H1 (cell line): Measurements from ENCODE around the gene ZC3HAV1. TPM values are rescaled to one million over a fixed set of nuclear protein-coding genes. Genes with fewer than 3 reads are reported as not detected.

Experiments
- ASH2L ChIP-seq: fragments of 200-600, 300-600 bp; sonication (generic); IDR thresholded peaks from one replicate; pipeline ENCODE4 v1.7.1; 2017; ENCODE audit warnings: low read length
- ATF2 ChIP-seq: IDR thresholded peaks from 2 replicates; pipeline ENCODE4 v1.6.1; 2012; ENCODE audit warnings: low read length, inconsistent platforms
- CBX8 ChIP-seq: fragments of 300-800, 300-1000 bp; sonication (generic); IDR thresholded peaks from 2 replicates; pipeline ENCODE4 v1.7.1; 2016; ENCODE audit warnings: low read depth, low read length, borderline replicate concordance
- CREB1 ChIP-seq: IDR thresholded peaks from 2 replicates; pipeline ENCODE4 v1.6.1; 2012; ENCODE audit warnings: inconsistent platforms
- E2F6 ChIP-seq: IDR thresholded peaks from 2 replicates; pipeline ENCODE4 v1.6.1; 2012; ENCODE audit warnings: inconsistent platforms
- FOSL1 ChIP-seq: IDR thresholded peaks from 2 replicates; pipeline ENCODE4 v1.6.1; 2011; ENCODE audit warnings: mild to moderate bottlenecking, low read depth, low read length, moderate library complexity; ENCODE audit not compliant: insufficient read depth
- KDM1A ChIP-seq: fragments of 200-600, 300-600 bp; sonication (generic); IDR thresholded peaks from 2 replicates; pipeline ENCODE4 v1.7.1; 2016; ENCODE audit warnings: mild to moderate bottlenecking, low read length, borderline replicate concordance
- KDM4A ChIP-seq: IDR thresholded peaks from one replicate; pipeline ENCODE4 v1.7.1; 2012; ENCODE audit warnings: low read depth, mild to moderate bottlenecking, moderate library complexity, low read length, inconsistent platforms; ENCODE audit not compliant: severe bottlenecking
- NANOG ChIP-seq: IDR thresholded peaks from 2 replicates; pipeline ENCODE4 v1.6.1; 2011; ENCODE audit warnings: low read length, low read depth, mild to moderate bottlenecking, inconsistent platforms; ENCODE audit not compliant: insufficient read depth, poor library complexity, severe bottlenecking
- NRF1 ChIP-seq: IDR thresholded peaks from 2 replicates; pipeline ENCODE4 v1.6.1; 2011; ENCODE audit warnings: mild to moderate bottlenecking, low read depth, low read length, improper control_type of control experiment
- PHF8 ChIP-seq: fragments of 200-600 bp; sonication (generic); conservative IDR thresholded peaks from 2 replicates; pipeline ENCODE4 v1.7.1; 2012; ENCODE audit warnings: low read depth, mild to moderate bottlenecking, inconsistent platforms, low read length, moderate library complexity
- POLR2AphosphoS5 ChIP-seq: IDR thresholded peaks from 2 replicates; pipeline ENCODE4 v1.6.1; 2011; ENCODE audit warnings: low read depth, low read length
- POU5F1 ChIP-seq: IDR thresholded peaks from 2 replicates; pipeline ENCODE4 v1.6.1; 2011; ENCODE audit warnings: low read depth, mild to moderate bottlenecking, low read length, moderate library complexity
- SP1 ChIP-seq: IDR thresholded peaks from 2 replicates; pipeline ENCODE4 v1.6.1; 2011; ENCODE audit warnings: low read depth, low read length
- TBP ChIP-seq: IDR thresholded peaks from 2 replicates; pipeline ENCODE4 v1.6.1; 2011; ENCODE audit warnings: low read depth, low read length, improper control_type of control experiment
- TEAD4 ChIP-seq: IDR thresholded peaks from 2 replicates; pipeline ENCODE4 v1.6.1; 2012; ENCODE audit warnings: low read depth, low read length, inconsistent platforms, mixed read lengths
- polyA plus RNA-seq, 7 experiments: library from polyadenylated mRNA; depleted of rRNA in 3 of 7; stranded (reverse) in 5 of 7; unstranded in 2 of 7; fragments of >200 nt in 5 of 7; fragments of 200-250 nt in 2 of 7; gene quantifications; 1 replicate in 5 of 7; 2 replicates in 1 of 7; 4 replicates in 1 of 7; pipeline versions ENCODE4 v1.2.1 to v1.2.3, GENCODE V29; 2011 to 2013; ENCODE audit warnings: missing spikeins in 2 of 7, mixed read lengths in 2 of 7
- total RNA-seq: library from RNA; stranded (reverse); fragmentation: NEBNext Ultra II Directional; extraction: Animal tissue kit (Norgen Biotek cat#: 25700); gene quantifications from 2 replicates; pipeline ENCODE4 v1.2.1, GENCODE V29; 2021

ZC3HAV1 gene
- total and polyA plus RNA-seq, 2 of the 8 experiments (the other 6 are each of a cell fraction or from before 2014, with no cell fraction given) = 22.5 to 43.4 TPM

GRCh38 chr7:139109188-139109982, at the start of gene ZC3HAV1 (continued):
- TF ChIP-seq E2F6 (peak; percentile 61), KDM4A (peak; percentile 38), NRF1 (peak; percentile 10; the same call in 1 of the 2 replicates), FOSL1 (no peak), NANOG (no peak), POU5F1 (no peak), TEAD4 (no peak), ASH2L (peak; percentile 91), CBX8 (no peak), CREB1 (peak; percentile 26; the same call in 1 of the 2 replicates), TBP (peak; percentile 66), PHF8 (peak; percentile 48), ATF2 (0 out of 2 replicates have a peak, but pooled peaks have one; percentile 36), POLR2AphosphoS5 (0 out of 2 replicates have a peak, but pooled peaks have one; percentile 35), KDM1A (no peak; the same call in 1 of the 2 replicates), SP1 (no peak)
- TF ChIP-seq, all 59 proteins: peak for 14
